Occipital lobe (tissue), 2 donors: ENCODE measurements around the gene CYB5R2. TPM values are rescaled to one million over a fixed set of nuclear protein-coding genes. Genes with fewer than 3 reads are reported as not detected.

Experiments
- DNase-seq: peaks from one replicate; lab custom pipeline; 2025; lab: John Stamatoyannopoulos, UW
- total RNA-seq: library from RNA; depleted of rRNA; stranded (reverse); fragments of >200 nt; gene quantifications from one replicate; pipeline ENCODE4 v1.2.3, GENCODE V29; 2014

CYB5R2 gene
- 1.2 TPM for total RNA-seq

DNA sequence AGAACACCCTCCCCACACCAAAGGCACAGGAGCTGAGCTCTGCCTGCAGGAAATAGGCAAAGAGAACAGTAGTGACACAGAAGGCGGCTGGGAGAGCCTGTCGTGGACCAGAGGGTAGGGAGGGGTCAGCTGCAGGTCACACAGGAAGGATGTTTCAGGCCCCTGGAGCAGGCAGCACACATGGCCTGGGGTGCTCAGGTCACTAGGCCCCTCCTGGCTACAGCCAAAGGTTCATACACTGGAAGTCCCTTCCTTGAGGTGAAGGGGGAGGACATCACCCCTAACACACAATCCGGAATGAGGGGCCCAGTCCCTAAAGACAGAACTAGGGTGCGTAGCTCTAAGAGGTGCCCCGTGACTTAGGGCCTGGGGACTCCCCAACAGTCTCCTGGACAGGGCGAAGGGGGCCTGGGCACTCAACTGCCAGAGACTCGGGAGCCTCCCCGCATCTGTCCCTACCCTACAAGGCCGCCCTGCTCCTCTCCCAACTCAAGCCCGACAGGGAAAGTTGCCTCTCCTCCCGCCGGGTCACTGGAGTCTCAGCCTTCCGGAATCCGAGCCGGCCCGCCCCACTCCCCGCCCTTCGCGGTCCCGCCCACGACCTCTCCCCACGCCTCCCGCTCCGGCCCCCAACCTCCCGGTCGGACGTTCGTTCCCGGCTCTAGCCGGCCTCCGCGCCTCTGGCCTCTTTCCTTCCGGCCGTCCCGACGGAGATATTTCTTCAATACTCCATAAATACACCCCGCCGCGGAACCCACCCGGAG lies at the start of gene CYB5R2:
CYB5R2 (minus strand) TSS at position 541 of the 764 bp plus-strand sequence. CDS start 675 bp downstream, outside the sequence.
- no peak for DNase-seq

DNA sequence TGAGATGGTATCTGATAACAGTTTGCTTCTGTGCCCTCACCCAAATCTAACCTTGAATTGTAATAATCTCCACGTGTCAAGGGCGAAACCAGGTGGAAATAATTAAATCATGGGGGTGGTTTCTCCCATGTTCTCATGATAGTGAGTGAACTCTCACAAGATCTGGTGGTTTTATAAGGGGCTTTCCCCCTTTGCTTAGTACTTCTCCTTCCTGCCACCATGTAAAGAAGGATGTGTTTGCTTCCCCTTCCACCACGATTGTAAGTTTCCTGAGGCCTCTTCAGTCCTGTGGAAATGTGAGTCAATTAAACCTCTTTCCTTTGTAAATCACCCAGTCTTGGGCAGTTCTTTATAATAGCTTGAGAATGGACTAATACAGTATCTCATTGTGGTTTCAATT lies 41.5 kb upstream of the CYB5R2 start:
- DNase-seq = no peak

DNA sequence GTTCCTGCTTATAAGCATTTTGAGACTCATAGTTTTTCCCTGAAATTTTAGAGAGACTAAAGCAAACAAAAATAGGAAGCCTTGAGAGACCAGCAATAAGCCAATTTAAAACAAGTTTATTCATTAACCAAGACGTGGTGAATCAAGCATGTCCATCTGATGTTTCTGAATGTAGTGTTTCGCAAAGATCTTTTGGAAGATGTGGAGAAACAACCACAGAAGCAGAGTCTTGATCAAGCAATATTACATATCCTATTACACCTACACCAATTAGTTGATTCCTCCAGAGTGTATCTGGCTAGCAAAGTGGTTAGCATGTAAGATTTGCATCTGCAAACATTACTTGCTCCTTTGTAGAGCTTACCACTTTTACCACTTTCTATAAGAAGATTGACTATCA lies 33.1 kb upstream of the CYB5R2 start, which contains the start of gene OVCH2:
OVCH2 (minus strand) TSS at position 101 of the 400 bp plus-strand sequence; CDS start at position 18, 83 bp downstream.
- no peak for DNase-seq

DNA sequence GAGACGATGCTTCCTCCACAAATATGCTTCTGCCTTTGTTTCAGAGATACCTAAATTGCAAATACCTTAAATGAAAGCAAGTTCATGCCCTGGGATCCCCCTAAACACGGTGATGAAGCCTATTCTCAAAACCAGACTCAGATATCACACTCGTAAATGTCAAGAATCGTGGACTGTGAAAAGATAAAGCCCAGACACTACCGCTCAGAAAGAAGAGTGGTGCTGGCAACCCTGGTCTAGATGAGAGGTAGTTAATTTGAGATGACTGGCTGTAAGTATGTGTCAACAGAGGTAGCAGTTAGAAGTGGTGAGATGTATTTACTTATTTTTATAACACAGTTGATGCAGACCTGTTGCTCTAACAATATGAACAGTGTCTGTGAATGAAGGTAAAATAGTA lies 30.4 kb upstream of the CYB5R2 start:
- no peak for DNase-seq

DNA sequence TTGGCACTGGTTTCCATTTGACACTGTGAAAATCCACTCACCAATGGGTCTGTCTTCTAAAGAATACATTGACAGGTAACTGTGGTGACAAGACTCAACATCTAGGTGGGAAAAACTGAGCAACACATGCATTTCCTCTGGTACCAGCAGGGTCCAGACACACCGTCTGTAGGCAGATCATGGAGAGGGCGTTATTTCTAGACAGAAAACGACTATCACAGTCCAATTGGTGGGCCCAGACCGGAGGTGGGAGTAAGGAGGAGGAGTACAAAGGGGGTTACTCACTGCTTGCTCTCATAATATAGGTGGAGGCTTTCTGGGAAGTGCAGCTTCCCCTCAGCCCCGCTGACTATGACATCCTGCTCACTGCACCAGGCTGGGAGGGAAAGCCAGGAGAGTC lies 23.1 kb upstream of the CYB5R2 start:
- no peak for DNase-seq

DNA sequence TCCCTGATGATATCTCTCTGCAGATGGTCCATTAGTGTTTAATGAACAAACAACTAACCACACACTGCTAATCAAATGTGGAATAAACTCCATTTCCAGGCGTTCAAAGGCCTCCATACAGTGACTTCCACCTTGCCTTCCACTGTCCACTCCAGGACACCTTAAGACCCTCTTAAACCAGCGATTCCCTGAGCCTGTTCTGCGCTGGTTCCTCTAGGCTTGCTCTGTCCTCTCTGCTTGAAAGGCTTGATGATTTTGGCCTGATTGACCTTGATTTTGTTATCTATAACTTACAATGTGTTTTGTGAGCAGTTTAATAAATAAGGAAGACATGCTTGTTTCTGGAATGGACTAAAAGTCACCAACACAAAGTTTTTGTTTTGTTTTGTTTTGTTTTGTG lies 20.9 kb upstream of the CYB5R2 start:
- DNase-seq = no peak

DNA sequence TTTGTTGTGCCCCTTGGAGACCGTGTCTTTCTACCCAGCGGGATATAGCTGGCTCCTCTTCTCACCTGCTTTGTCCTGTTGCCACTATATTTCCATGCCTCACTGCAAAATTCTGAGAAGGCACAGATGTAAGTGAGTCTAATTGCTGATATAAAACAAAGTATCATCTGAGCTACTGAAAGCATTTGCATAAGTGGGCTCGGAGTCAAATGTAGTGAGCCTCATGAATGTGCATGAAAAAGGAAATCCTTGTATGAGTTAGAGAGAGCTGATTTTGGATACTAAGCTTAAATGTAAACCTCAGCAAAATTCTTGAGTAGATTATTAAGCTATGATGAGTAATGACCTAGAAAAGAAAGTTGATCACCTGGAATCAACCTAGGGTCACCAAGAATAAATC lies 19.1 kb upstream of the CYB5R2 start:
- DNase-seq = no peak

DNA sequence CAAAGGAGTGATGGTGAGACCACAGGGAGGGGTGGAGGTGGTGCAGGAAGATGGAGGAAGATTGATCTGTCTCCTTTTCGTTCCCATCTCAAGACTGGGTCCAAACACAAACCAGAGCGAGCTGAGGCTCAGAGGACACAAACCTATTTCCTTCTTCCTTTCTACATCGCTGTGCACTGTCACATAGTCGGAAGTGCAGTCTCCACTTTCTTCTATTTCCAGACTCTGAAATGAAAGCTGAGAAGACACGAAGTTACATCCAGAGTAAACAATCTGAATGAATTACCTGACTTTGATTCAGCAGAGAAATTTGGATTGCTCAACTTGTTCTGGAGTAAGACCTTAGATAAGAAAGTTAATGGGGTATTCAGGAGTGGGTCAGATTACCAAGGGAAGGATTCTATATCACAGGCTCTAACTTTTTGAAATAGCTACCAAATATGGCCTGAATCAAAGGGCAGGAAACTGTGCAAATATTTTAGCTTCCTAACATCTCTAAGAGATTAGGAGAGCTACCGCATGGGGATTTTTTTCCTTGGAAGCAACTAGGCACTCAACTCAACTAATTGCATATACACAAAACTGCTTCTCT lies 18.6 kb upstream of the CYB5R2 start:
- no peak for DNase-seq

DNA sequence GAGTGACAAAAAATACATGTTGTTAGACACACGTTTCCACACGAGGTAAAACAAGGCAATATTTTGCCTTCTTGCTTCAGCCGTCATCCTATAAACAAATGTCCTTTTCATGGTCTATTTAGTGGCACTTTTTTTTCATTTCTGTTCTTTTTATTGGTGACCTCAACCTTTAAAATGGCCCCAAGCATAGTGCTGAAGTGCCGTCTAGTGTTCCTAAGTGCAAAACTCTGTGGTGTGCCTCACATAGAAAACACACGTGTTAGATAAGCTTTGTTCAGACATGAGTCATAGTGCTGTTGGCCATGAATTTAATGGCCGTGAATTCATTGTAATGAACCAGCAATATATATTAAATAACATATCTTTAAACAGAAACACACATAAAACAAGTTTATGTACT lies 17.3 kb upstream of the CYB5R2 start:
- no peak for DNase-seq

DNA sequence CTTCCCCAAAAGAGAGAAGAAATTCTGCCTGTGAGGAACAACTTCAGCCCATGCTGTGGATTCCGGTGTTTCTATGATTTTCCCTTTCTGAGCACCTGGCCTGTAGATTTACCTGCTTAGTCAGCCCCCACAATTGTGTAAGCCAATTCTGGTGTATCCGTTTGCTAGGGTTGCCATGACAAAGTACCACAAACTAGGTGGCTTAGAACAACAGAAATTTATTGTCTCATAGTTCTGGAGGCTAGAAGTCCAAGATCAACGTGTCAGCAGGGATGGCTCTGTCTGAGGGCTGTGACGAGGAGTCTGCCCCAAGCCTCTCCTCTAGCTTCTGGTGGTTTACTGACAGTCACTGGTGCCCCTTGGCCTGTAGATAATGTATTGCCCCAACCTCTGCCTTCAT lies 15.9 kb upstream of the CYB5R2 start:
- DNase-seq = no peak

DNA sequence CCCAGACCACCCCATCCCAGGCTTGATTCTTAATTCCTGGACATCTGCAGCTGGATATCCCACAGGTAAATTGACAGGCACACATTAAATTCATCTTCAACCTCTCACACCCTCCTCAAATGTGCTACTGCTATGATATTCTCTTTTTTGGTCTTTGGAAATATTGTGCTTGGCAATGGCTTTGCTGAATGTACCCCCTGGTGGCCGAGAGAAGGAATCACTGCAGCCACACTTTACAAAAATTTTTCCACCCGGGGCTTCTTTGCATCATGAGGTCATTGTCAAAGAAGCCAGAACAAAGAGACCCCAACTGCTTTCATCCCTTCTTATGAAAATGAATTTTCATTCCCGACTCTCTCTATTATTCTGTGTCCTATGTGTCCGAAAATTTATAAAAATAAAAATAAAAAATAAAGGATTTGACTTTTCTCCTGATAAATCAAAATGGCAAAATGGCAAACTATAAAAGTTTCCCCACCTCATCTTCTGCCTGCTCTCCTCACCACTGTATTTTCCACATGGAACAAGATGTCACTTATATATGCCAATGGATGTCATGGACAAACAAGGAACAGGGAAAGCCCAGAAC lies 15.0 kb upstream of the CYB5R2 start:
- DNase-seq = no peak

DNA sequence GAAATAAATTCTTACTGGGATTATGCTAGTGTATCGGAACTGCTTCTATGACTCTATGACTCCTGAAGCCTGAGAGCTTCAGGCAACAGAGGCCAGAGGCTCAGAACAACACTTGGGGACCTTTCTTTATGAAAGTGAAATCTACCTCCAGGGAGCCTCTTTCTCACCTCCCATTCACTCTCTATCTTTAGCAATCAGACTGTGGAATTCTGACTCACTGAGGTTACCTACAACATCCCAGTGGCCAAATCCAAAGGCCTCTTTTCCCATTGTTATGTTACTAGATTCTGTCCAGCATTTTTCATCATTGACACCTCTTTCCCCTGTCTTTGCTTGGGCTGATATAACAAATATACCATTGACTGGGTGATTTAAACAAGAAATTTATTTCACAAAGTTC lies 14.1 kb upstream of the CYB5R2 start:
- DNase-seq = no peak

DNA sequence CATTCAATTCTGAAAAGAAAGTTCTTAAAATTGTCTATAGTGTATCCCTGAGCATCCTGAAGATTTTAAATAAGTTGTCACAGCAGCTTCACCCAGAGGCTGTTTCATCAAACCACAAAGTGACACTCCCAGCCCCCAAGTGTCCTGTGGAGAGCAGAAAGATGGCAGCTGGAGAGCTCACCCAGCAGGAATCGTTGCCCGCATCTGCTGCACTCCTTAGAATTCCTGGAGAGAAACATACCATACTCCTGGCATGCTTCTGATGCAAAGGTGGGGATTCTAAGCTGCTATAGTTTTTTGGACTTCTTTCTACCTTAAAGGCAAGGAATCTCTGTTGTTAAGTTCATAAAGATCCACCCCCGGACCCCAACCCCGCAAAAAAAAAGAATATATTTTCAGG lies 13.5 kb upstream of the CYB5R2 start:
- DNase-seq = no peak

DNA sequence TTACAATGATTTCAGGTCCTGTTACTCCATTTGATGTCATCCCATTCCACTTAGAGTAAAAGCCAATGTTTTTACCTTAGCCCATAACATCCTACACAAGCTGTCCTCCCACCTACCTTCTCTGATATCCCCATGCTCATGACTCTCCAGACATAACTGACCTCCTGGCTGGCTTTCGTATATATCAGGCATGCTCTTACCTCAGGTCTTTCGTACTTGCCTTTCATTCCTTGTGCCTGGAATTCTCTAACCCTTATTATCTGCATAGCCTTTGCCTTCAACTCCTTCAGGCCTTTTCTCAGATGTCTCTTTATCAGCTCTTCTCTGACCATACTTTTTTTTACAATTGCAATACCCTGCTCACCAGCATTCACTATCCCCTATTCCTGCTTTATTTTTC lies 10.3 kb upstream of the CYB5R2 start:
- DNase-seq = no peak

DNA sequence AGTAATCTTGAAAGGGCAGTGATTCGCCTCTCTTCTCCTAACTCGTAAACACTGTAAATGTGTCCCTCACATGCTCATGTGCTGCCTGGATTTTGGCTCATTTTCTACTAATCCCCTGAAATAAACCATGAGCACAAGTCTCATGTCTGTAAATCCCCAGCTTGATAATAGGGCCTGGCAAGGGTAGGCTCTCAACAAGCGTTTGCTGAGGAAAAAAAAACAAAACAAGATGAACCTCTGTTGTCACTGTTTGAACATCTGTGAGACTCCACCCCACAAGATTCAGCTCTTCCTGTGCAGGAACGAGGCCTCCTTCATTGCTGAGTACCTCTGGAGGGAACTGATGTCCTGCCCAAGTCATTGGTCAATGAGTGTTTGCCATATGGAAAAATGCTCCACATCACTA lies 4.5 kb upstream of the CYB5R2 start:
- no peak for DNase-seq

DNA sequence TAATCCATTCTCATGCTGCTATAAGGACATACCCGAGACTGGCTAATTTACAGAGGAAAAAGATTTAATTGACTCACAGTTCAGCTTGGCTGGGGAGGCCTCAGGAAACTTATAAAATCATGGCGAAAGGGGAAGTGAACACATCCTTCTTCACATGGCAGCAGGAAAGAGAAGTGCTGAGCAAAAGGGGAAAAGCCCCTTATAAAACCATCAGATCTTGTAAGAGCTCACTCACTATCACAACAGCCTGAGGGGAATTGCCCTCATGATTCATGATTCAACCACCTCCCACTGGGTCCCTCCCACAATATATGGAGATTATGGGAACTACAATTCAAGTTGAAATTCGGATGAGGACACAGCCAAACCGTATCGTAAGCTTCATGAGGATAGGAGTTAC lies 3.8 kb upstream of the CYB5R2 start:
- DNase-seq = no peak

DNA sequence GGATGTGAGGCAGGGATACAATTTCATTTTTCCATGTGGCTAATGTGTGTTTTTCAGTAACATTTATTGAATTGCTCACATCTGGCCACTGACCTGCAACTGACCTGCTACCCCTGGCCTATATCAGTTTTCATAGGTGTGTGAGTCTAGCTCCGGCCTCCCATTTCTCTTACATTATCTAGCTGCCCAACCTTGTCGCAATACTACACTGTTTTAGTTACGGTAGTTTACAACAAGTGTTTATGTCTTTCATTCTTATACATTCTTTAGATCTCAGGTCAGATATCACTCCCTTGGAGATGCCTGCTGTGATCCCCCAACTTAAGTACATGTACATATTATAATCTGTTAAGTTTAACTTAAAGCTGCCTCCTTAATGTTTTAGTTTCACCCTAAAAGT lies 2.3 kb upstream of the CYB5R2 start:
- DNase-seq = no peak

DNA sequence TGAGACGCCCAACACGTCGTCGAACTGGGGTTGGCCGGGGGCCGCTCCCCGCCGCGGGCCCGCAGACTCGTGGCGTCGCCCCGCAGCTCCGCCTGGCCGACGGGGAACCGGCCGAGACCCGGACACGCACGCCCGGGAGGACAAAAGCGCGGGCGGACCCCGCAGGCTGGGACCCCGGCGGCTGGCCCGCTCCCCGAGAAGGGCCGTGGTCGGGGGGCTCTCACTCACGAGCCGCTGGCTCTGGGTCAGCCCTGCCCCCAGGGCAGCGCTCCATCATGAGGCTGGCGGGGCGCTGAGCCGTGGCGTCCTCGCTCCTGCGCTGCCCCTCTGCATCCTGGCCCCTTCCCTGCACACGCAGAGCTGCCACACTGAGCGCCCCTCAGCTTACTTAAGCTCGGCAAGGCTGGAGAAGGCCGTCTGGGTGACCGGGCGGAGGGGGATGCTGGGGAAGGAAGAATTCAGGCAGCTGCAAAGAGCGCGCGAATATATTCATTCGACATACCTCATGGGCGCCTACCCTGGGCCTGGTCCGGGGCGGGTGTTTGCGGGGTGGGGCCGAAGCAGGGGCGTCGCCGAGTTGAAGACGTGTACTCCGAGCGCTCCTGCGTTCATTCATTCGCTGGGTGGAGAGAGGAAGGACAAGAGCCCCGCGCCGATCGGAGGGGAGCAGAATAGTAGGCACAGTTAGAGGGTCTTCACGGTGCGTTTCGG lies 579 bp upstream of the CYB5R2 start:
- DNase-seq = no peak

DNA sequence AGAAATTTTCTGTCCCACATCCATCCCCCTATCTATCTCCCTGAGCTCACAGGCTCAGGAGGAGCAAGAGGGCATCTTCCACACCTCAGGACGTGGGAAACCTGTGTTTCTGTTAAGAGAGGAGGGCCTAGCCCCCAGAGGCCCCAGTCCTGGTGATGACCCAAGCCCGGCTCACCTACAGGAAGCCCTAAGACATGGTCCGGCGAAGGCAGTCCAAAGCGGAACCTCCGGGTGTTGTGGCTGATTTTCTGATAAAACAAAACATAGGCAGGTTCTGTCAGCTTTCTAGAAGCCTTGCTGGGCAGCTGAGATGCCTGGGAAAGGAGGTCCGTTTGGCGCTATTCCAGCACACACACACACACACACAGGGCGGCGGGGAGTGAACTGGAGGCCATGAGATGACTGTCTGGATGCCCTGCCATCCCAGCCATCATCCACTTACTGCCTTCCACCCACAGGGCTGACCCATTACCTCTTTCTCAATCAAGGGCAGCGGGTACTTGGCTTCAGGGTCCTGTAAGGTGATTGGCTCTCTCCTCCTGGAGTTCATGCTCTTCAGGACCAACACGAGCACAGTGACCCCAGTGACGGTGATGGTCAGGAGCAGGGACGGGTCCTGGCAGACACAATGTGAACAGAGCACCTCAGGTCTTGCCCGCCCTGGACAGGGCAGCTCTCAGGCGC lies 882 bp downstream of the CYB5R2 start:
- DNase-seq = no peak

DNA sequence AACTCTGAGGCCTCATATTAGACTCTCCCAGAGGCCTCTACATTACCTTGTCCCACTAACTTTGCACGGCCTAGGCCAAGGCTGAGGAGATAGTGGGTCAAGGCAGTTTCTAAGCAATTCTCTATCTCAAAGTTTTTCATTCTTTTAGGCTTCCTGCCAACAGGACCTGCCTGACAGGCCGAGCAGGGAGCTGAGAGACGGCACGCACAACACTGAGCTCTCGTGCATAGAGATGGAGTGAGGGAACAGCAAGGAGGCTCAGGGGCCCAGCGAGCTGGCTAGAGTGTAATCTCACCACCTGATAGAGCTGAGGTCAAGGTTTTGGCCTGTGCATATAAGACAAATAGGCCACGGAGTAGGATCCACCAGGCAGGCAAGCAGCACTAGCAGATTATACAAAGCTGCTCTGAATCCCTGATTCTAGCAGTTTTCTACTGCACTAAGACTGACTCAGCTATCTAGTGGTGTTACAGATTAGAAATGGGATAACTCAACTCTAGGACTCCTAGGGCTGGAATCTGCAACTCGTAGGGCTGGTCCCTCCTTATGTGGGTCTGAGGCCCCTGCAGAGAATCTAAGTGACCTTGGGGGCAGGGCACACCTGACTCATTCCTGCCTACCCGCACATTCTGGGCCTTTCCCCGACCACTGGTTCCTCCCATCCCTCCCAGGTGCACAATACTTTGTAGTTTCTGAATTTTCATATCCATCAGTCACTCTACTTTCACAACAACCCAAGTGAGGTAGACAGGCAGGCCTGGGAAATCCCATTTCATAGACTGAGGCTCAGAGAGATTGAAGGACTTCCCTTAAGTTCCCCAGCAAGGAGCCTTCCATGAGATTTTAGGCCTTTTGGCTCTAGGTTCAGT lies 1.7 kb downstream of the CYB5R2 start:
- no peak for DNase-seq

DNA sequence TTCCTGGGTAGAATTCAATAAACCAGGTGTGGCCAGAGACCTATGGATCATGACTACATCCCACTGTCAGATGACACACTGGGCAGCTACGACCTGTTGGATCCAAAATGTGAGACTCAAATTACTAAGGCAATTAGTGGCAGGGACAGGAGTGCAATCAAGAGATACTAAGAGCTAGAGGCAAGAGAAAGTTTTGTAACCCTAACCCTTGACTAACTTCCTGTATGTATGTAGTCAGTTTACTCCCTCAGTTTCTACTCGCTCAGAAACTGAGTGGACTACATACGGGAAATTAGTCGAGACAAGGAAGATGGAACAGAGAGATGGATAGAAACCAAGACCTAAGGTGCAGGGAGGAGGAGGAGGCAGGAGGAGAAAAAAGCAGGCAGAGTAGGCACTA lies 2.7 kb downstream of the CYB5R2 start:
- no peak for DNase-seq
